ENCODE results near the gene SAMHD1. TPM values are rescaled to one million over a fixed set of nuclear protein-coding genes. Genes with fewer than 3 reads are reported as not detected.

SAMHD1 gene
- polyA plus RNA-seq, 1 of the 3 experiments (the other 2 are of a cell fraction), result 5.9 TPM

DNA sequence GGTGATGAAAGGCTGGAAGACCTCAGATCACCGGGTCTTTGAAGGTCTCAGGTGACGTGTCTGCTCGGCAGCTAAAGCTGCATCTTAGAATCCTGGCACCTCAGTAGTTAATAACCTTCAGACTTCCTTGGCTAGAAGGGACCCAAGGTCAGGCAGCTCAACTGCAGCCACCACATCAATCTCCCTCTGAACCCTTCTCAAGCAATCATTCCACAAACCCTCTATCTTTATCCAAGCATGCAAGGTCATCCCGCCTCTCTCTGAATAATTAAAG is 92.3 kb downstream of the SAMHD1 start:
- H2AFZ ChIP-seq (ENCODE audit: low read depth), result no peak overlapping the region
- peaks cover 29 to 51% of the 10 kb centered on the region in 2 experiments for H3K4me1 ChIP-seq (ENCODE audit: control insufficient read depth in 1 of 2, insufficient read depth in 2 of 2, low read depth in 1 of 2, low read length in 1 of 2)
- H3K9me2 ChIP-seq, result no peaks in the 10 kb centered on the region
- no peaks in the 10 kb centered on the region for H3K9me3 ChIP-seq
- no peak overlapping the region for H3K9ac ChIP-seq
- H3K27me3 ChIP-seq (ENCODE audit: insufficient read depth), result no peaks in the 10 kb centered on the region
- peaks cover 60% of the 10 kb centered on the region for H4K20me1 ChIP-seq (ENCODE audit: insufficient read depth)
- ChIA-PET CTCF (interaction anchor here (0.9 kb wide), 1 partner anchor 12 kb away, joined by 3 read pairs; no protein-coding TSS in a partner anchor), POLR2A (no interaction called here)
- peaks cover 15% of the 10 kb centered on the region for H3F3A ChIP-seq (replicated peaks; ENCODE audit: insufficient read depth)
- H3K4me2 ChIP-seq, result no peak overlapping the region
- 100% methylated on average over 4 of the region's 4 CpGs for WGBS (ENCODE audit: low lambda C conversion rate)
- no peak overlapping the region for H3K4me3 ChIP-seq (ENCODE audit: low read depth in 2 of 2, low read length in 1 of 2)
- H3K36me3 ChIP-seq (replicated peaks in 1 of 2; ENCODE audit: control insufficient read depth in 1 of 2, insufficient read depth in 2 of 2, low read length in 1 of 2), result peaks cover 0 to 9% of the 10 kb centered on the region in 2 experiments
- no peak for DNase-seq
- H3K79me2 ChIP-seq (ENCODE audit: insufficient read depth), result peaks cover 91% of the 10 kb centered on the region
- no peak for TF ChIP-seq SIN3A (IDR thresholded peaks at IDR 0.05; ENCODE audit: borderline replicate concordance, low read depth, low read length)
- TF ChIP-seq NFIC (IDR thresholded peaks at IDR 0.05; ENCODE audit: borderline replicate concordance), result no peak
- no peak for TF ChIP-seq ELF1 (IDR thresholded peaks at IDR 0.05)
- no peak for TF ChIP-seq YY1 (IDR thresholded peaks at IDR 0.05; ENCODE audit: low read depth)
- TF ChIP-seq JUND (IDR thresholded peaks at IDR 0.05), result no peak
- H3K27ac ChIP-seq (ENCODE audit: low read depth in 2 of 2, low read length in 1 of 2), result no peak overlapping the region; a peak in 1 of 4 replicates

- ChIA-PET CTCF (no interaction called here), POLR2A (interaction anchor here (0.9 kb wide), 1 partner anchor 10 kb away, joined by 3 read pairs; no protein-coding TSS in a partner anchor)
- no peaks in the 10 kb centered on the region for H3K27me3 ChIP-seq (ENCODE audit: insufficient read depth)
- no peak overlapping the region for H3K4me3 ChIP-seq (ENCODE audit: low read depth in 2 of 2, low read length in 1 of 2)
- H3K36me3 ChIP-seq (replicated peaks in 1 of 2; ENCODE audit: control insufficient read depth in 1 of 2, insufficient read depth in 2 of 2, low read length in 1 of 2), result peaks cover 0 to 9% of the 10 kb centered on the region in 2 experiments
- H3K4me1 ChIP-seq (ENCODE audit: control insufficient read depth in 1 of 2, insufficient read depth in 2 of 2, low read depth in 1 of 2, low read length in 1 of 2), result peaks cover 32 to 51% of the 10 kb centered on the region in 2 experiments
- TF ChIP-seq, protein P1, sequence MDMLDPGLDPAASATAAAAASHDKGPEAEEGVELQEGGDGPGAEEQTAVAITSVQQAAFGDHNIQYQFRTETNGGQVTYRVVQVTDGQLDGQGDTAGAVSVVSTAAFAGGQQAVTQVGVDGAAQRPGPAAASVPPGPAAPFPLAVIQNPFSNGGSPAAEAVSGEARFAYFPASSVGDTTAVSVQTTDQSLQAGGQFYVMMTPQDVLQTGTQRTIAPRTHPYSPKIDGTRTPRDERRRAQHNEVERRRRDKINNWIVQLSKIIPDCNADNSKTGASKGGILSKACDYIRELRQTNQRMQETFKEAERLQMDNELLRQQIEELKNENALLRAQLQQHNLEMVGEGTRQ (IDR thresholded peaks at IDR 0.05; ENCODE audit: borderline replicate concordance, low read depth, low read length), result no peak
- no peak for TF ChIP-seq EZH2phosphoT487 (IDR thresholded peaks at IDR 0.05; ENCODE audit: borderline replicate concordance, low read depth)
- no peak for TF ChIP-seq CHD2 (IDR thresholded peaks at IDR 0.05; ENCODE audit: low read length, partially characterized antibody)
- no peak for TF ChIP-seq YY1 (IDR thresholded peaks at IDR 0.05; ENCODE audit: low read depth)
- no peak for TF ChIP-seq SMC3 (IDR thresholded peaks at IDR 0.05; ENCODE audit: low read depth, low read length)
- no peak for TF ChIP-seq NFIC (IDR thresholded peaks at IDR 0.05; ENCODE audit: borderline replicate concordance)
- no peak for TF ChIP-seq MEF2A (IDR thresholded peaks at IDR 0.05; ENCODE audit: borderline replicate concordance, low read depth)
- TF ChIP-seq RXRA (IDR thresholded peaks at IDR 0.05; ENCODE audit: borderline replicate concordance, low read depth), result no peak
- TF ChIP-seq IRF3 (IDR thresholded peaks at IDR 0.05; ENCODE audit: low read depth, low read length), result no peak
- TF ChIP-seq TCF12 (IDR thresholded peaks at IDR 0.05), result no peak
- TF ChIP-seq RAD21 (IDR thresholded peaks at IDR 0.05; ENCODE audit: low read length), result no peak
- TF ChIP-seq ELF1 (IDR thresholded peaks at IDR 0.05), result no peak
- TF ChIP-seq RFX5 (IDR thresholded peaks at IDR 0.05; ENCODE audit: low read length), result no peak
- H3K9me2 ChIP-seq, result no peaks in the 10 kb centered on the region
- H3K4me2 ChIP-seq, result peak overlapping the region; percentile 72
- peak overlapping the region in 1 of 2 experiments; percentile 51; a peak in 2 of 4 replicates for H3K27ac ChIP-seq (ENCODE audit: low read depth in 2 of 2, low read length in 1 of 2)
- no peaks in the 10 kb centered on the region for H3K9me3 ChIP-seq
- H3K79me2 ChIP-seq (ENCODE audit: insufficient read depth), result peaks cover 98% of the 10 kb centered on the region
- H3F3A ChIP-seq (replicated peaks; ENCODE audit: insufficient read depth), result peaks cover 7% of the 10 kb centered on the region
- 76% methylated on average over 15 of the region's 17 CpGs for WGBS (ENCODE audit: low lambda C conversion rate)
- H3K9ac ChIP-seq, result peak overlapping the region; percentile 39
- peaks cover 64% of the 10 kb centered on the region for H4K20me1 ChIP-seq (ENCODE audit: insufficient read depth)
- DNase-seq, result no peak
- no peak overlapping the region for H2AFZ ChIP-seq (ENCODE audit: low read depth)
These were observed 94.5 kb downstream of the SAMHD1 start for GRCh38 chr20:36856691-36857635.
